ACC112 (cell line): ENCODE results near the gene RBM43.
A peak's percentile ranks its signal among the peaks of the same experiment; 100 is the strongest.

ENCODE experiments used
- H2AFZ ChIP-seq: fragments of 200-600 bp; sonication (generic); one replicate; pipeline ENCODE4 v1.6.0; 2017; ENCODE audit warnings: antibody characterized with exemption, low read length; ENCODE audit not compliant: unreplicated experiment
- H3K27ac ChIP-seq: fragments of 200-600 bp; sonication (generic); 2 replicates; pipeline ENCODE4 v1.5.1; 2014; ENCODE audit warnings: low read depth, mild to moderate bottlenecking, antibody characterized with exemption, low read length, moderate library complexity
- H3K27me3 ChIP-seq: fragments of 200-600 bp; sonication (generic); 2 replicates; pipeline ENCODE4 v1.6.1; 2014; ENCODE audit warnings: mild to moderate bottlenecking, antibody characterized with exemption, low read length, moderate library complexity, mixed read lengths; ENCODE audit not compliant: insufficient read depth
- H3K36me3 ChIP-seq: fragments of 200-600 bp; sonication (generic); 2 replicates; pipeline ENCODE4 v1.6.1; 2016; ENCODE audit warnings: mild to moderate bottlenecking, antibody characterized with exemption, low read length, moderate library complexity, mixed read lengths; ENCODE audit not compliant: insufficient read depth
- H3K4me1 ChIP-seq: fragments of 200-600 bp; sonication (generic); one replicate; pipeline ENCODE4 v1.6.1; 2016; ENCODE audit warnings: low read length, mixed read lengths; ENCODE audit not compliant: insufficient read depth, unreplicated experiment, control insufficient read depth
- H3K4me3 ChIP-seq: fragments of 200-600 bp; sonication (generic); 2 replicates; pipeline ENCODE4 v1.5.1; 2014; ENCODE audit warnings: mild to moderate bottlenecking, low read depth, low read length
- H3K79me2 ChIP-seq: fragments of 200-600 bp; sonication (generic); one replicate; pipeline ENCODE4 v1.6.0; 2016; ENCODE audit warnings: low read length; ENCODE audit not compliant: control insufficient read depth, unreplicated experiment, insufficient read depth

Gene RBM43

GRCh38 chr2:151291224-151291623 lies 29.6 kb upstream of the RBM43 start:
- Histone ChIP-seq H3K36me3 (no peaks in the 10 kb centered on the region), H3K4me1 (peaks cover 21% of the 10 kb centered on the region), H3K4me3 (no peak overlapping the region), H3K27me3 (no peaks in the 10 kb centered on the region), H3K79me2 (peaks cover 24% of the 10 kb centered on the region), H3K27ac (no peak overlapping the region), H2AFZ (peak overlapping the region; percentile 82)

- peak overlapping the region; percentile 73 for H3K27ac ChIP-seq
Observed at GRCh38 chr2:151289972-151290866, 28.6 kb upstream of the RBM43 start.

GRCh38 chr2:151287513-151288250 lies 26.0 kb upstream of the RBM43 start:
- H2AFZ ChIP-seq = no peak overlapping the region
- peak overlapping the region; percentile 75 for H3K4me3 ChIP-seq
- no peak overlapping the region for H3K27ac ChIP-seq

More at GRCh38 chr2:151289972-151290866, 28.6 kb upstream of the RBM43 start:
- Histone ChIP-seq H3K27me3 (no peaks in the 10 kb centered on the region), H2AFZ (peak overlapping the region; percentile 82), H3K4me3 (peak overlapping the region; percentile 75), H3K4me1 (peaks cover 21% of the 10 kb centered on the region), H3K36me3 (no peaks in the 10 kb centered on the region), H3K79me2 (peaks cover 27% of the 10 kb centered on the region)

GRCh38 chr2:151282401-151282800 lies 20.7 kb upstream of the RBM43 start:
- Histone ChIP-seq H3K79me2 (peaks cover 21% of the 10 kb centered on the region), H3K4me3 (no peak overlapping the region), H3K36me3 (peaks cover 3% of the 10 kb centered on the region; the same call in 1 of the 2 replicates), H3K4me1 (peaks cover under 1% of the 10 kb centered on the region), H2AFZ (no peak overlapping the region), H3K27me3 (no peaks in the 10 kb centered on the region), H3K27ac (no peak overlapping the region)

More at GRCh38 chr2:151287513-151288250, 26.0 kb upstream of the RBM43 start:
- Histone ChIP-seq H3K4me1 (peaks cover 21% of the 10 kb centered on the region), H3K27me3 (no peaks in the 10 kb centered on the region), H3K79me2 (peaks cover 35% of the 10 kb centered on the region), H3K36me3 (no peaks in the 10 kb centered on the region)

- Histone ChIP-seq H3K27ac (no peak overlapping the region), H3K36me3 (peaks cover 7% of the 10 kb centered on the region), H3K79me2 (peaks cover 8% of the 10 kb centered on the region), H2AFZ (no peak overlapping the region), H3K4me1 (no peaks in the 10 kb centered on the region), H3K27me3 (no peaks in the 10 kb centered on the region), H3K4me3 (no peak overlapping the region)
Observed at GRCh38 chr2:151280271-151280670, 18.6 kb upstream of the RBM43 start.

- H3K36me3 ChIP-seq = peaks cover 8% of the 10 kb centered on the region
- H3K4me3 ChIP-seq = no peak overlapping the region
- H3K4me1 ChIP-seq = no peaks in the 10 kb centered on the region
- H3K27me3 ChIP-seq = no peaks in the 10 kb centered on the region
- no peaks in the 10 kb centered on the region for H3K79me2 ChIP-seq
- no peak overlapping the region for H2AFZ ChIP-seq
- no peak overlapping the region for H3K27ac ChIP-seq
Observed at GRCh38 chr2:151278487-151278886, 16.8 kb upstream of the RBM43 start.

GRCh38 chr2:151277067-151277466 lies 15.4 kb upstream of the RBM43 start:
- Histone ChIP-seq H3K36me3 (peaks cover 15% of the 10 kb centered on the region), H3K4me1 (no peaks in the 10 kb centered on the region), H3K4me3 (no peak overlapping the region), H2AFZ (no peak overlapping the region), H3K27me3 (no peaks in the 10 kb centered on the region), H3K27ac (no peak overlapping the region), H3K79me2 (no peaks in the 10 kb centered on the region)

- H3K36me3 ChIP-seq = peaks cover 12% of the 10 kb centered on the region
- no peak overlapping the region for H3K4me3 ChIP-seq
- H3K27me3 ChIP-seq = no peaks in the 10 kb centered on the region
- no peaks in the 10 kb centered on the region for H3K79me2 ChIP-seq
- H2AFZ ChIP-seq = no peak overlapping the region
- no peak overlapping the region for H3K27ac ChIP-seq
- H3K4me1 ChIP-seq = no peaks in the 10 kb centered on the region
Observed at GRCh38 chr2:151275291-151275690, 13.6 kb upstream of the RBM43 start.

- Histone ChIP-seq H3K27me3 (no peaks in the 10 kb centered on the region), H3K36me3 (peaks cover 15% of the 10 kb centered on the region), H3K4me3 (no peak overlapping the region), H3K79me2 (no peaks in the 10 kb centered on the region), H3K27ac (no peak overlapping the region), H2AFZ (no peak overlapping the region), H3K4me1 (no peaks in the 10 kb centered on the region)
Observed at GRCh38 chr2:151271824-151272223, 10.2 kb upstream of the RBM43 start.

- no peak overlapping the region for H3K27ac ChIP-seq
- H3K4me1 ChIP-seq = no peaks in the 10 kb centered on the region
- H3K27me3 ChIP-seq = no peaks in the 10 kb centered on the region
- H3K79me2 ChIP-seq = no peaks in the 10 kb centered on the region
- H3K4me3 ChIP-seq = no peak overlapping the region
- peaks cover 10% of the 10 kb centered on the region for H3K36me3 ChIP-seq
- H2AFZ ChIP-seq = no peak overlapping the region
Observed at GRCh38 chr2:151269798-151270568, 8.3 kb upstream of the RBM43 start.
